Activated CD8-positive, alpha-beta memory T cell treated with anti-CD3 and anti-CD28 coated beads for 48 hours (primary cell): ENCODE results near the gene CREB3L2.

ENCODE experiments used
- DNase-seq, 3 experiments: peaks; one replicate each; pipeline ENCODE4 v3.0.0-alpha.2; 2020; ENCODE audit warnings: low read depth in 2 of 3, low spot score in 2 of 3

Gene CREB3L2

DNA sequence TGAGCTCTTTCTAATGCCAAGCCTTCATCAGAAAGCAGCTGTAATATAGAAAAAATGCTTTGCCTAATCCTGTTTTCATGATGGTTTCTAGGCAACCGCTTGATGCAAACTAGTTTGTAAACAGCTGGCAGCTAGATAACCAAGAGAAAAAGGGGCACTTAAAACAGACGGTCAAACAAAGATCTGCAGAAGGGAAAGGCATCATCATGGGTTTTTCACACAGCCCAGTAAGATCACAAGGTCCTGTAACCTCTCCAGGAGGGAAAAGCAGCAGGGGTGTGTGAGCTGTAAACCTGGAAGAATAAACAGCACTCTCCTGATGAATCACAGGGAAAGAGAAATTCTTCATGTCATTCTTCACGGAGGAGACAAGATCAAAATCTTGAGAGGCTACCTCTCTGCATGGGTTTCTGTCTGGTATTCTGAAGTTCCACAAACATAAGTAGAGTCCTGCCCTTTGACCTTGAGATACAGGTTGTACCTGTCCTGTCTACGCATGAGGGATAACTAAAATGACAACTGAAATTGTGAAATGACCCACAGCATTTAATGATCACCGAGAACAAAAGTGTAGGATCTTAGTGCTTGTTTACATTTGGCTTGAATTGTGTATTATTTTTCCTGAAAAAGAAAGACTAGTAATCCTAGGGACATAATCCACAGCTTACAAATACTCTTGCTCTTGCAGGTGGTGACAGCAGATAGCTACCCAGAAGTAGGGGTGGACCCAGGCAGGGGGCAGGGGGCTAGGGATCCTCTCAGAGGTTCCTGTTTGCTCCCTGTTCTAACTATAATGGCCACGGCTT is 48.0 kb downstream of the CREB3L2 start:
- no peak for DNase-seq

GRCh38 chr7:137953043-137953664 is 48.7 kb downstream of the CREB3L2 start:
- no peak for DNase-seq

- no peak for DNase-seq
Measured at GRCh38 chr7:137952426-137952805, 49.5 kb downstream of the CREB3L2 start.

- no peak for DNase-seq
Measured at GRCh38 chr7:137951700-137952425, 50.0 kb downstream of the CREB3L2 start.

DNA sequence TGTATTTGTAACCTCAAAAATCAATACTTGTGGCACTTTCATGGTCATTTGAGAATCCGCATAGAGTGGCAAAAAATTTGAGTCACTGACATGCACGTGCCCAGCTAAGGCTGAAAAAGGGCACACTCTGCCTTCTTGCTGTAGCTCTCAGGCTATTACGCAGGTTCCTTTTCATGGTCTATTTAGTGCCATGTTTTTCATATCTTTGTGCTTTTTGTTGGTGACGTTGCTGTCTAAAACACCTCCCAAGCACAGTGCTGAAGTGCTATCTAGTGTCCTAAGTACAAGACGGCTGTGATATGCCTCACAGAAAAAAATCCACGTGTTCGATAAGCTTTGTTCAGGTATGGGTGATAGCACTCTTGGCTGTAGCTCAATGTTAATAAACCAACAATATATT is 50.9 kb downstream of the CREB3L2 start:
- no peak for DNase-seq

GRCh38 chr7:137950263-137950621 is 51.6 kb downstream of the CREB3L2 start:
- DNase-seq: no peak

DNA sequence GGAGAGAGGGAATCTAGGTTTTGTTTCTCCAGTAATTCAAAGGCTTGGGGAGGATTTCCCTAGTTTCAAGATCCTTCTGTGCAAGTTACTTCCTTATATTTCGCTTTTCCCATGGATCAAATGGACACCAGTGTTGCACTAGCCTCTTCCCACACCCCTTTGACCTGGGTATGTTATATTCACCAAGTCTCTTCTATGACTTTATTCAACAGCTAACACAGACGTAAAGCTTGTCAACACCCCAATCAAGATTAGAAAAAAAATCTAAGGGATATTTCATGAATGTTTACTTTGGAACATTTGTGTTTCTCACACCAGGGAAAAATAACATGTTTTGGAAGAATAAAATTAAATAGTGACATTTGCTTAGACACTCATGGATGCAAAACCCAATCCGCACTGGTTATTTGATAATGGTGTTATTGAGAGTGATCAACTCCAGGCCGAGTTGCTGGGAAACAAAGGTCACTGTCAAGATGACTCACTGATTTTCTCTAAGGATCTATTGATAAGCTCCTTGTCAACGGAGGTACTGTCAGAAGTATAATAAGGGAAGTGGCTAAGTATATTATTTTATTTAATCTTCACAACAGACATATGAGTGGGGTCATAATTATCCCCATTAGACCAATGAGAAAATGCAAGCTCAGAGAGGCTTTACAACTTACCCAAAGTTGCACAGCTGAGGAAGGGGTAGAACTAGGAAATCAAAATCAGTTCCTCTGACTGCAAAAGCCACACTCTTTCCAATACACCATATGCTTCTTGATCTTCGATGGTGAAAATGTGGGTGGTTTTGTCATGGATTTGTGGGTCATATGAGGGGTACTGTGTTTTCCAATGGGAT is 52.2 kb downstream of the CREB3L2 start:
- no peak for DNase-seq

DNA sequence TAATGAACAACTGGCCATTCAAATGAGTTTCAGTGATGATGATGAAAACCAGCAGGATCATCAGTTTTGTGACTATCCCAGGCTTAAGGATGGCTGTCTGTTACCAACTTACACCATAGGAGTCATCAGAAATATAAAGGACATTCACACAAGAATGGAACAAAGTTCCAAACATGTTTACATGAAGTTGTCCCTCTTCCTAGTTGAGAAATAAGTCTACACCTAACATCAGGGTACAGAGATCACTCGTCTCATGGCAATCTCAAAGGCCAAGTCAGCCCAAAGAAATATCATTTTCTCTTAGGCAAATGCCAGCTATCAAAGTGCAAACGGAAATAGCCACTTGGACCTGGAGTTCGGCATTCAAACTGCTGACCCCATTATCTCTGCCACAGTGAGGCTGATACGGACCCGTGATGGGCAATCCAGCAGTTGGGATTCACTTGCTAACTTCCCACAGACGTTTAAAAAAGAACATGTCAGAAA is 53.0 kb downstream of the CREB3L2 start:
- no peak for DNase-seq

GRCh38 chr7:137948083-137948844 is 53.6 kb downstream of the CREB3L2 start:
- DNase-seq: no peak

DNA sequence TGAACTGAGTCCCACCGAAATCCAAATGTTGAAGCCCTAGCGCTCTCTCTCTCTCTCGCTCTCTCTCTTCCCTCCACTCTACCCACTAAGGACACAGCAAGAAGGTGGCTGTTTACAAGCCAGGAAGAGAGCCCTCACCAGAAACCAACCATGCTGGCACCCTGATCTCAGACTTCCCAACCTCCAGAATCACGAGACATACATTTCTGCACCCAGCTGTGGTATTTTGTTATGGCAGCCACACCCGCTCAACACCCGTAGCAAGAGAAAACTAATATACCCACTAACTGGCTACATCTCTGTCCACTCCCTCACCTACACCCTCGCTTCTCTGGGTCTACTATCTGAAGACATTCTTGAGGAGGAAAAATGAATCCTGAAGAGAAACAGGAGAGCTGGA is 54.8 kb downstream of the CREB3L2 start:
- no peak for DNase-seq

- DNase-seq: no peak
Measured at GRCh38 chr7:137946011-137946410, 55.9 kb downstream of the CREB3L2 start.

- no peak for DNase-seq
Measured at GRCh38 chr7:137944168-137944567, 57.7 kb downstream of the CREB3L2 start.

DNA sequence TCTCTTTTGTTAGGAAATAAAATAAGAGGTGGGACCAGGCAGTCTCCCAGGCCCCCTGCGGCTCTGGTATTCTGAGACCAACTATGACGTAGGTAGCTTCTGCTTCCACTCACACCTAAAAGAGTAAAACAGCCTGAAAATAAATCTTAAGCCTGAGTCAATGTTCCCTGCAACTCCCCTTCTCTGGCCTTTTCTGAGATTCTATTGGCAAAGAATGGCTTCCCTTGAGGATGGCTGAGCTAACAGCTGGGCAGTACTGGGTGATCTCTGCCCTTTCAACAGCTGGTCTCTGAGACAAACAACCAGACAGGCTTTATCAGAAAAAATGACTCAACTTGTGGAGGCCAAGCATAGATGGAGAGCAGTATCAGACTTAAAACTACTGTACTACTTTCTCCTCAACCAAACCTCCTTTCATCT is 58.7 kb downstream of the CREB3L2 start:
- DNase-seq: no peak

- no peak for DNase-seq
Measured at GRCh38 chr7:137942484-137943115, 59.3 kb downstream of the CREB3L2 start.

DNA sequence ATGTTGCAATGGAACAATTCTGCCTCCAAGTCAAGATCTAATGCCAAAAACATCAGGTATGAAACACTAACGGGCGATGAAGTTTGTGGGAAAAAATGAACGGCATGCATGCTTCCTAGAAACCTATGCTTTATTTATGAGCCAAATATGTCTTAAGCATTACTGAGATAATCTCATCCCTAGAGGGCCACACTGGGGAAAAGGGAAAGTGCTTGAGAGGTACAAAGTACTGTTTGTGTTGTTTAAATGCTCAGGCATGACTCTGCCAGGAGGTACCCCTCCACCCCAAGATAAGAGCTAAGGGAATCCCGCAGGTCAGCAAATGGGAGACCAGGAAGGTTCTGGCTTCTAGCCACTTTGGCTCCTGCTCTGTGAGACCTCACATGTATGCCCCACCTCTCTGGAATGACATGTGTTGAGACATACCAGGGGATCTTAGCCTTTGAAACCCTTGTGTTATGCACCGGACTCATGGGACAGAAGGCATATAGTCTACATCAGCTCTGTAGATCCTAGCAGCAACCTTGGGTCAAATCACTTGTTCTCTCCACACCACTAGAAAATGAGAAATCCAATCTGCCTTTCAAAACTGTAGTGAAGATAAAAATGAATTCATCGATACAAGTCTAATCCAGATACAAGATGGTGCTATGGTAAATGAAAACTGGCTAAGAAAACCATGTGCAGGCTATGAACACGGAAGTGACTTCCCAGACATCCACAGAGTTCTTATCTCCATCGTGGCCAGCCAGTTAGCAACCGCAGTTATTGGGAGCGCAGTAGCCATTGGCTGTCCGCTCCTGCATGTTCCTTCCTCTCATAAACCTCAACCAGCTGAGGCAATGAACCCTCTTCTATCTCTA is 61.0 kb downstream of the CREB3L2 start:
- DNase-seq: no peak

DNA sequence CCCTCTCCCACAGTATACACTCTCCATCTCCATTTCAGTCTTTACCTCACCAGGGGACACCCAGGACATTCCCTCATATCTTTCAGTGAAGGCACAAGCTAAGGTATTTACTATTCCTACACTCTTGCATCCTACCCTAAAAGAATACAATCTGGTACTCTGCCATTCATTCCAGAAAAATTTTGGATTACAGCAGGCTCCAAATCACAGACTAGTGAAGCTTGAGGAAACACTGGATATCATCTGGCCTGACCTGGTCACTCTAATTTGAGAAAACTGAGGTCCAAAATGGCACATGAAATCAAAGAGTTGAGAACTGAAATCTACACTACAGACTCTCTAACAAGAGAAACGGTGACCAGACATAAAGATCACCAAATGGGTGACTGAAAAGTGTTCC is 61.7 kb downstream of the CREB3L2 start:
- no peak for DNase-seq

GRCh38 chr7:137937202-137937560 is 64.7 kb downstream of the CREB3L2 start:
- no peak for DNase-seq

DNA sequence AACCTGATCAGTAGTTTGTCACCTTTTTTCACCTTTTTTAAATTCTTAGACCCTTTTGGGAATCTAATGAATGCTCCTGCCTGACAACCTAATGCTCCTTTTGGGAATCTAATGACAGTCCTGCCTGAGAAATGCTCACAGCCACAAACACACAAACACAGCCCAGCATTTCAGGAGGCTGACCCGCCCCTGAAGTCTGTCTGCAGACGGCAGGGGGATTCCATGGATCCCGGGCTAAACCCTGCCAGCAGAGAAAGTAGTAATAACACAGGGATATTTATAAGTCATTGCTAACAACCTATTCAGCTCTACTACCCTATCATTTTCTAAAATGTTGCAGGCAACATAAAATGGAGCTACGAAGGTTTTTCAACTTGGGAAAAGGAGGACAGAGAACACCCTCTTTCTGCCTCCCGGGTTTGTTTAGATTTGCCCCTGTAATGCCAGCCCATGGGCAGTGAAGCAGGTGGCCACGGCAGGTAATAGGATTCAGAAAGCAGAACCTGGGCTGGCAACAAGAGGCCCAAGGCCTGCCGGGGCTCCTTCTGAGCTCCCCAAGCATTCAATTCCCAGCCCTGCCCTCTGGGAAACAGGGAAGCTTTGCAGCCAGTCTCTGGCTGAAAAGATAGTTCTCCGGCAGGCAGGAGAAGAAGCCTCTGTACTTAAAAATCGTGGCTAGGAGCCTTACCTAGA is 65.2 kb downstream of the CREB3L2 start:
- DNase-seq: no peak
